ENCODE measurements around the gene EXOC6B.

DNA sequence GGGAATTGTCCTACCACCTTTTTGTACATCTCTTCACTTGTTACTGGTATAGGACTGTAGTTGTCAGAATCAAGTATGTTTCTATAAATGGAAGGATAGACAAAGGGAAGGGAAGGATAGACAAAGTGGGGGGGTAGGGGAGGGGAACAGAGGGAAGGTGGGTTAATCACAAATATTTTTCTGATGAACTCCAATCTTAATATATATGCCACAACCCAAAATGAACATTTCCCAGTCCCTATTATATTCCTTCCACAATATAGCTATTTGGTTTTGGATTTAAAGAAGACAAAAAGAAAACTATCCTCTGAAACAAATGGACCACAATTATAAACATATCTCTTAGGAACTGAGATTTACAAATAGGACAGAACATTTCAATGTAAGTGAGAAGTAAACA lies 329.4 kb downstream of the EXOC6B start:
- TF ChIP-seq, protein P1, sequence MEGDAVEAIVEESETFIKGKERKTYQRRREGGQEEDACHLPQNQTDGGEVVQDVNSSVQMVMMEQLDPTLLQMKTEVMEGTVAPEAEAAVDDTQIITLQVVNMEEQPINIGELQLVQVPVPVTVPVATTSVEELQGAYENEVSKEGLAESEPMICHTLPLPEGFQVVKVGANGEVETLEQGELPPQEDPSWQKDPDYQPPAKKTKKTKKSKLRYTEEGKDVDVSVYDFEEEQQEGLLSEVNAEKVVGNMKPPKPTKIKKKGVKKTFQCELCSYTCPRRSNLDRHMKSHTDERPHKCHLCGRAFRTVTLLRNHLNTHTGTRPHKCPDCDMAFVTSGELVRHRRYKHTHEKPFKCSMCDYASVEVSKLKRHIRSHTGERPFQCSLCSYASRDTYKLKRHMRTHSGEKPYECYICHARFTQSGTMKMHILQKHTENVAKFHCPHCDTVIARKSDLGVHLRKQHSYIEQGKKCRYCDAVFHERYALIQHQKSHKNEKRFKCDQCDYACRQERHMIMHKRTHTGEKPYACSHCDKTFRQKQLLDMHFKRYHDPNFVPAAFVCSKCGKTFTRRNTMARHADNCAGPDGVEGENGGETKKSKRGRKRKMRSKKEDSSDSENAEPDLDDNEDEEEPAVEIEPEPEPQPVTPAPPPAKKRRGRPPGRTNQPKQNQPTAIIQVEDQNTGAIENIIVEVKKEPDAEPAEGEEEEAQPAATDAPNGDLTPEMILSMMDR (IDR thresholded peaks at IDR 0.05) = no peak
- TF ChIP-seq SMAD4 (CRISPR knock-in tag; IDR thresholded peaks at IDR 0.05) = no peak
- TF ChIP-seq, protein P2, sequence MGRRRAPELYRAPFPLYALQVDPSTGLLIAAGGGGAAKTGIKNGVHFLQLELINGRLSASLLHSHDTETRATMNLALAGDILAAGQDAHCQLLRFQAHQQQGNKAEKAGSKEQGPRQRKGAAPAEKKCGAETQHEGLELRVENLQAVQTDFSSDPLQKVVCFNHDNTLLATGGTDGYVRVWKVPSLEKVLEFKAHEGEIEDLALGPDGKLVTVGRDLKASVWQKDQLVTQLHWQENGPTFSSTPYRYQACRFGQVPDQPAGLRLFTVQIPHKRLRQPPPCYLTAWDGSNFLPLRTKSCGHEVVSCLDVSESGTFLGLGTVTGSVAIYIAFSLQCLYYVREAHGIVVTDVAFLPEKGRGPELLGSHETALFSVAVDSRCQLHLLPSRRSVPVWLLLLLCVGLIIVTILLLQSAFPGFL (CRISPR knock-in tag; IDR thresholded peaks at IDR 0.05; ENCODE audit: borderline replicate concordance) = no peak
- TF ChIP-seq, protein P3, sequence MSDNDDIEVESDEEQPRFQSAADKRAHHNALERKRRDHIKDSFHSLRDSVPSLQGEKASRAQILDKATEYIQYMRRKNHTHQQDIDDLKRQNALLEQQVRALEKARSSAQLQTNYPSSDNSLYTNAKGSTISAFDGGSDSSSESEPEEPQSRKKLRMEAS (CRISPR knock-in tag; IDR thresholded peaks at IDR 0.05) = no peak
- TF ChIP-seq CREB1 (CRISPR knock-in tag; IDR thresholded peaks at IDR 0.05) = no peak
- TF ChIP-seq TP53 (CRISPR knock-in tag; IDR thresholded peaks at IDR 0.05) = no peak
- no peak for TF ChIP-seq EMX1 (CRISPR knock-in tag; IDR thresholded peaks at IDR 0.05)
- TF ChIP-seq MYBL2 (CRISPR knock-in tag; IDR thresholded peaks at IDR 0.05) = no peak
